AG20443 (cell line): Measurements from ENCODE around the gene PCDHGB4.
"Not testable (repeated sequence)": the region's sequence is repeated elsewhere in the genome, so short reads cannot be mapped to it uniquely, and the experiment has no call there.

ENCODE experiments used
- DNase-seq: peaks from one replicate; pipeline ENCODE4 v3.0.0; 2012; ENCODE audit warnings: low spot score, mixed read lengths

Gene PCDHGB4

DNA sequence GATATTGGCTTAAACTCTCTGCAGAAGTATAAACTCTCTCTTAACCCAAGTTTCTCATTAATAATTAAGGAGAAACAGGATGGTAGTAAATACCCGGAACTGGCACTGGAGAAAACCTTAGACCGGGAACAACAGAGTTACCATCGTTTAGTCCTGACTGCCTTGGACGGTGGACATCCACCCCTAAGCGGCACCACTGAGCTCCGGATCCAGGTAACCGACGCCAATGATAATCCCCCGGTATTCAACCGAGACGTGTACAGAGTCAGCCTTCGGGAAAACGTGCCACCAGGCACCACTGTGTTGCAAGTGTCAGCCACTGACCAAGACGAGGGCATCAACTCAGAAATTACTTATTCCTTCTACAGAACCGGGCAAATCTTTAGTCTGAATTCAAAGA lies 11.1 kb downstream of the PCDHGB4 start:
- DNase-seq: no peak

- no peak for DNase-seq
Observed at GRCh38 chr5:141399555-141400258, 12.2 kb downstream of the PCDHGB4 start.

- DNase-seq: peak; percentile 42
Observed at GRCh38 chr5:141402553-141403243, 15.2 kb downstream of the PCDHGB4 start, which contains the start of gene PCDHGA9. PCDHGA9 (plus strand) TSS chr5:141402778; CDS start chr5:141402953, 175 bp downstream.

DNA sequence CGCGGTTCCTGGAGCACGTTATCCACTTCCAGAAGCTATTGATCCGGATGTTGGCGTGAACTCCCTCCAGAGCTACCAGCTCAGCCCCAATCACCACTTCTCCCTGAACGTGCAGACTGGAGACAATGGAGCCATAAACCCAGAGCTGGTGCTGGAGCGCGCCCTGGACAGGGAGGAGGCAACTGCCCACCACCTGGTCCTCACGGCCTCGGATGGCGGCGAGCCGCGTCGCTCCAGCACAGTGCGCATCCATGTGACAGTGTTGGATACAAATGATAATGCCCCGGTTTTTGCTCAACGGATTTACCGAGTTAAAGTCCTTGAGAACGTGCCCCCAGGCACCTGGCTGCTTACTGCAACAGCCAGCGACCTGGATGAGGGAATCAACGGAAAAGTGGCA lies 15.9 kb downstream of the PCDHGB4 start:
- DNase-seq: no peak

DNA sequence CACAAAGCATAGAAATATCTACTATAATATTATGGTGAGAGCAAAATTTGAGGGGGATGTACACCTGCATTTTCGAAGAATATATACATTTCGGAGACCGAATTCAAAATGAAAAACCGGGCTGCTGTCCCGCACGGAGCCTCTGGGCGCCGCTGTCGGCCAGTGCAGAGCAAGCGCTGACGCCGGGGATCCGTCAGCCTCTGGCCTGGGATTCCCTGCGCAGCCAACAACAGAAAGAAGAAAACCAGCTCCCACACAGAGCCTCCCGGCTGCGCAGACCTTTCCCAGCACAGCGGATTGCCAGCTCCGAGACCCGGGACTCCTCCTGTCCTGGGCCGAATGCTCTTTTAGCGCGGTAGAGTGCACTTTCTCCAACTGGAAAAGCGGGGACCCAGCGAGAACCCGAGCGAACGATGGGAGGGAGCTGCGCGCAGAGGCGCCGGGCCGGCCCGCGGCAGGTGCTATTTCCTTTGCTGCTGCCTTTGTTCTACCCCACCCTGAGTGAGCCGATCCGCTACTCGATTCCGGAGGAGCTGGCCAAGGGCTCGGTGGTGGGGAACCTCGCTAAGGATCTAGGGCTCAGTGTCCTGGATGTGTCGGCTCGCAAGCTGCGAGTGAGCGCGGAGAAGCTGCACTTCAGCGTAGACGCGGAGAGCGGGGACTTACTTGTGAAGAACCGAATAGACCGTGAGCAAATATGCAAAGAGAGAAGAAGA lies 20.4 kb downstream of the PCDHGB4 start, which contains the start of gene PCDHGB6:
Gene PCDHGB6, plus strand, starts transcription at position 232 of the 716 bp plus-strand sequence. Its CDS starts 182 bp downstream, at position 414.
- peak; percentile 57 for DNase-seq

GRCh38 chr5:141409598-141410306 lies 22.3 kb downstream of the PCDHGB4 start:
- no peak for DNase-seq

GRCh38 chr5:141411575-141411974 lies 24.1 kb downstream of the PCDHGB4 start:
- DNase-seq: no peak

GRCh38 chr5:141412854-141413539 lies 25.5 kb downstream of the PCDHGB4 start, which contains the start of gene PCDHGA10:
PCDHGA10 (plus strand) TSS chr5:141412987; CDS start chr5:141413176, 189 bp downstream.
- DNase-seq: peak; percentile 78

DNA sequence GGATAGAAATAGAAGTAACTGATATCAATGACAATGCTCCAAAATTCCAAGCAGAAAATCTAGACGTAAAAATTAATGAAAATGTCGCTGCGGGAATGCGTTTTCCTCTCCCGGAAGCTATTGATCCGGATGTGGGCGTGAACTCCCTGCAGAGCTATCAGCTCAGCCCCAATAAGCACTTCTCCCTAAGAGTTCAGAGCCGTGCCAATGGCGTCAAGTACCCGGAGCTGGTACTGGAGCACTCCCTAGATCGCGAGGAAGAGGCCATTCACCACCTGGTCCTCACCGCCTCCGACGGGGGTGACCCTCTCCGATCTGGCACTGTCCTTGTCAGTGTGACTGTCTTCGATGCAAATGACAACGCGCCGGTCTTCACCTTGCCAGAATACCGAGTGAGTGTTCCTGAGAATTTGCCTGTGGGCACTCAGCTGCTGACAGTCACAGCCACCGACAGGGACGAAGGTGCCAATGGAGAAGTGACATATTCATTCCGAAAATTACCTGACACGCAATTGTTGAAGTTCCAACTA lies 26.1 kb downstream of the PCDHGB4 start:
- no peak for DNase-seq

DNA sequence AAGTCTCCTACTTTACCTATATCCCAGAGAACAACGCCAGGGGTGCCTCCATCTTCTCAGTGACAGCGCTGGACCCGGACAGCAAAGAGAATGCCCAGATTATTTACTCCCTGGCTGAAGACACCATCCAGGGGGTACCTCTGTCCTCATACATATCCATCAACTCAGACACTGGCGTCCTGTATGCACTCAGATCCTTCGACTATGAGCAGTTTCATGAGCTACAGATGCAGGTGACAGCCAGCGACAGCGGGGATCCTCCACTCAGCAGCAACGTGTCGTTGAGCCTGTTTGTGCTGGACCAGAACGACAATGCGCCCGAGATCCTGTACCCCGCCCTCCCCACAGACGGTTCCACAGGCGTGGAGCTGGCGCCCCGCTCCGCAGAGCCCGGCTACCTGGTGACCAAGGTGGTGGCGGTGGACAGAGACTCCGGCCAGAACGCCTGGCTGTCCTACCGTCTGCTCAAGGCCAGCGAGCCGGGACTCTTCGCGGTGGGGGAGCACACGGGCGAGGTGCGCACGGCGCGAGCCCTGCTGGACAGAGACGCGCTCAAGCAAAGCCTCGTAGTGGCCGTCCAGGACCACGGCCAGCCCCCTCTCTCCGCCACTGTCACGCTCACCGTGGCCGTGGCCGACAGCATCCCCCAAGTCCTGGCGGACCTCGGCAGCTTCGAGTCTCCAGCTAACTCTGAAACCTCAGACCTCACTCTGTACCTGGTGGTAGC lies 27.2 kb downstream of the PCDHGB4 start:
- DNase-seq: not testable (repeated sequence)

GRCh38 chr5:141415275-141415618 lies 27.7 kb downstream of the PCDHGB4 start:
- not testable (repeated sequence) for DNase-seq

DNA sequence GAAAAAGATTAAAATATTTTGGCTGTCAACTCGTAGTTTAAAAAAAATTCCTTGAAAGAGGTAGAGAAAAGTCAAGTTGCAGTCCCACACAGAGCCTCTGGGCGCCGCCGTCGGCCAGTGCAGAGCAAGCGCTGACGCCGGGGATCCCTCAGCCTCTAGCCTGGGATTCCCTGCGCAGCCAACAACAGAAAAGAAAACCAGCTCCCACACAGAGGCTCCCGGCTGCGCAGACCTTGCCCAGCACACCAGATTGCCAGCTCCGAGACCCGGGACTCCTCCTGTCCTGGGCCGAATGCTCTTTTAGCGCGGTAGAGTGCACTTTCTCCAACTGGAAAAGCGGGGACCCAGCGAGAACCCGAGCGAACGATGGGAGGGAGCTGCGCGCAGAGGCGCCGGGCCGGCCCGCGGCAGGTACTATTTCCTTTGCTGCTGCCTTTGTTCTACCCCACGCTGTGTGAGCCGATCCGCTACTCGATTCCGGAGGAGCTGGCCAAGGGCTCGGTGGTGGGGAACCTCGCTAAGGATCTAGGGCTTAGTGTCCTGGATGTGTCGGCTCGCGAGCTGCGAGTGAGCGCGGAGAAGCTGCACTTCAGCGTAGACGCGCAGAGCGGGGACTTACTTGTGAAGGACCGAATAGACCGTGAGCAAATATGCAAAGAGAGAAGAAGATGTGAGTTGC lies 30.1 kb downstream of the PCDHGB4 start, which contains the start of gene PCDHGB7:
Gene PCDHGB7, plus strand, starts transcription at position 184 of the 679 bp plus-strand sequence. Its CDS starts 183 bp downstream, at position 367.
- DNase-seq: peak; percentile 74

DNA sequence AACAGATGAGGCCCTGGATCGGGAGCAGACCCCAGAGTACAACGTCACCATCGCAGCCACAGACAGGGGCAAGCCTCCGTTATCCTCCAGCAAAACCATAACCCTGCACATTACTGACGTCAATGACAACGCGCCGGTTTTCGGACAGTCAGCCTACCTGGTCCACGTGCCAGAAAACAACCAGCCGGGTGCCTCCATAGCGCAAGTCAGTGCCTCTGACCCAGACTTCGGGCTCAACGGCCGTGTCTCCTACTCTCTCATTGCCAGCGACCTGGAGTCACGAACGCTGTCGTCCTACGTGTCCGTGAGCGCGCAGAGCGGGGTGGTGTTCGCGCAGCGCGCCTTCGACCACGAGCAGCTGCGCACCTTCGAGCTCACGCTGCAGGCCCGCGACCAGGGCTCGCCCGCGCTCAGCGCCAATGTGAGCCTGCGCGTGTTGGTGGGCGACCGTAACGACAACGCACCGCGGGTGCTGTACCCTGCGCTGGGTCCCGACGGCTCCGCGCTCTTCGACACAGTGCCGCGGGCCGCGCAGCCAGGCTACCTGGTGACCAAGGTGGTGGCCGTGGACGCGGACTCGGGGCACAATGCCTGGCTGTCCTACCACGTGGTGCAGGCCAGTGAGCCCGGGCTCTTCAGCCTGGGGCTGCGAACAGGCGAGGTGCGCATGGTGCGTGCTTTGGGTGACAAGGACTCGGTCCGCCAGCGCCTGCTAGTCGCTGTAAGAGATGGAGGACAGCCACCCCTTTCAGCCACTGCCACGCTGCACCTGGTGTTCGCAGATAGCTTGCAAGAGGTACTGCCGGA lies 31.8 kb downstream of the PCDHGB4 start:
- DNase-seq: no peak

DNA sequence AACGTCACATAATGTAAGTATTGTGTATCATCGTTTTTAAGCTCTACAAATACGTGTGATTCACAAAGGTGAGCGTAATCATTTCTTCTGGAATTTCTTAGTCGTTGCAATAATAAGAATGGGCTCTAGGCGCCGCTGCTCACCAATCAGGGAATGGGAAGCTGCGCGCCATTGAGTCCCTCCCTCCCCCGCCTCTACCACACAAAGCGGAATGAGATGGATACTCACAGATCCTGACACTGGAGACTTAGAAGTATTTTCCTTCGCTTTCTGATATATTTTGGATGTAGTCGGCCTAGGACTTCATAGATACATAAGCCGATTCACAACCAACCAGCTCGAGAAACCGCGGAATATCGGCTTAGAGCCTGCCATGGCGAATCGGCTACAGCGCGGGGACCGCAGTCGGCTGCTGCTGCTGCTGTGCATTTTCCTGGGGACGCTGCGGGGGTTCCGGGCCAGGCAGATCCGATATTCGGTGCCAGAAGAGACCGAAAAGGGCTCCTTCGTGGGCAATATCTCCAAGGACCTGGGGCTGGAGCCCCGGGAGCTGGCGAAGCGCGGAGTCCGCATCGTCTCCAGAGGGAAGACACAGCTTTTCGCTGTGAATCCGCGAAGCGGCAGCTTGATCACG lies 33.5 kb downstream of the PCDHGB4 start, which contains the start of gene PCDHGA11:
Gene PCDHGA11, plus strand, starts transcription at position 197 of the 634 bp plus-strand sequence. Its CDS starts 177 bp downstream, at position 374.
- peak; percentile 57 for DNase-seq

GRCh38 chr5:141421489-141421855 lies 34.0 kb downstream of the PCDHGB4 start:
- no peak for DNase-seq

- DNase-seq: no peak
Observed at GRCh38 chr5:141422742-141423291, 35.3 kb downstream of the PCDHGB4 start.

GRCh38 chr5:141427783-141428426 lies 40.4 kb downstream of the PCDHGB4 start:
- DNase-seq: no peak
